HepG2 (cell line): ENCODE measurements around the gene NAV2. TPM values are rescaled to one million over a fixed set of nuclear protein-coding genes. Genes with fewer than 3 reads are reported as not detected.

Experiments
- ATAC-seq: fragments of 200-7000 bp; cut with Tn5 transposase; 3 replicates; pipeline ENCODE4 v1.9.1; 2020; ENCODE audit warnings: mild to moderate bottlenecking, moderate library complexity
- BruUV-seq: library from RNA; stranded (reverse); fragments of 400-500 nt; replicated peaks from 2 replicates; lab custom pipeline; 2021; lab: Mats Ljungman, UMichigan
- CTCF ChIA-PET: fragments of 300-600 bp; formaldehyde crosslinking; extraction: SDS; loops from one replicate; lab custom pipeline; 2021; ENCODE audit warnings: low total read pairs, inconsistent platforms, low intra/inter-chr PET ratio; lab: Yijun Ruan, JAX
- POLR2A ChIA-PET: fragments of 350-600 bp; sonication (Branson Sonifier 250); formaldehyde crosslinking; loops from one replicate; lab custom pipeline; 2020; ENCODE audit warnings: antibody characterized with exemption, inconsistent platforms; lab: Yijun Ruan, JAX
- DNase-seq: peaks from one replicate; pipeline ENCODE4 v3.0.0-alpha.2; 2015; ENCODE audit warnings: low spot score
- FAIRE-seq: peaks from 3 replicates; lab custom pipeline; 2011; peaks lifted over from hg19 to GRCh38; lab: Jason Lieb, UNC
- H2AFZ ChIP-seq: one replicate; pipeline ENCODE4 v1.6.1; 2011; ENCODE audit warnings: low read length, inconsistent platforms
- H3K27ac ChIP-seq: fragments of 300-600 bp; 3 replicates; pipeline ENCODE4 v1.8.0; 2011; ENCODE audit warnings: mixed run types, mild to moderate bottlenecking, mixed read lengths, low read length, inconsistent platforms; ENCODE audit not compliant: insufficient read depth; ENCODE audit errors: extremely low read length
- H3K27me3 ChIP-seq, 2 experiments: fragments of 200-600 bp in 1 of 2; 2 replicates in 1 of 2; 3 replicates in 1 of 2; pipeline versions ENCODE4 v1.6.0 to v1.8.0; 2011; ENCODE audit warnings: low read length in 2 of 2, mild to moderate bottlenecking in 2 of 2, moderate library complexity in 2 of 2, inconsistent platforms in 1 of 2; ENCODE audit not compliant: insufficient read depth in 2 of 2, control insufficient read depth in 1 of 2
- H3K36me3 ChIP-seq, 2 experiments: fragments of 200-600 bp in 1 of 2; replicated peaks in 1 of 2; 2 replicates in 1 of 2; 3 replicates in 1 of 2; pipeline versions ENCODE4 v1.5.1 to v1.8.0; 2011; ENCODE audit warnings: low read length in 2 of 2, inconsistent platforms in 1 of 2; ENCODE audit not compliant: insufficient read depth in 2 of 2, control insufficient read depth in 1 of 2
- H3K4me1 ChIP-seq: 2 replicates; pipeline ENCODE4 v1.5.1; 2012; ENCODE audit warnings: low read length, inconsistent platforms; ENCODE audit not compliant: insufficient read depth
- H3K4me2 ChIP-seq: 2 replicates; pipeline ENCODE4 v1.6.0; 2011; ENCODE audit warnings: low read depth, low read length, inconsistent platforms
- H3K4me3 ChIP-seq, 3 experiments: fragments of 200-600 bp in 1 of 3; sonication (generic), shearing (Covaris generic) in 1 of 3; replicated peaks in 1 of 3; 2 replicates each; pipeline ENCODE4 v1.5.1; 2011 to 2016; ENCODE audit warnings: low read length in 3 of 3, inconsistent platforms in 2 of 3, low read depth in 2 of 3, mild to moderate bottlenecking in 2 of 3, control low read depth in 1 of 3, mixed read lengths in 1 of 3; ENCODE audit not compliant: insufficient read depth in 1 of 3
- H3K79me2 ChIP-seq: one replicate; pipeline ENCODE4 v1.6.1; 2011; ENCODE audit warnings: low read length, inconsistent platforms; ENCODE audit not compliant: insufficient read depth
- H3K9ac ChIP-seq: 2 replicates; pipeline ENCODE4 v1.6.0; 2011; ENCODE audit warnings: mild to moderate bottlenecking, low read depth, low read length, inconsistent platforms; ENCODE audit not compliant: insufficient read depth
- H3K9me3 ChIP-seq: 2 replicates; pipeline ENCODE4 v1.5.1; 2012; ENCODE audit warnings: mild to moderate bottlenecking, low read length
- H4K20me1 ChIP-seq: 2 replicates; pipeline ENCODE4 v1.6.0; 2011; ENCODE audit warnings: inconsistent platforms, mild to moderate bottlenecking, low read length, moderate library complexity; ENCODE audit not compliant: insufficient read depth
- ATF1 ChIP-seq: IDR thresholded peaks from 2 replicates; pipeline ENCODE4 v1.6.1; 2016; ENCODE audit warnings: mild to moderate bottlenecking, control low read depth
- FOXA1 ChIP-seq, 2 experiments: fragments of 450-650 bp in 1 of 2; sonication (generic) in 1 of 2; formaldehyde crosslinking in 1 of 2; IDR thresholded peaks; 2 replicates each; pipeline versions ENCODE4 v1.4.0 to v1.6.1; 2016 to 2020; ENCODE audit warnings: missing genetic modification reagents in 1 of 2
- GTF3A ChIP-seq: sonication (generic); formaldehyde crosslinking; conservative IDR thresholded peaks from 2 replicates; pipeline ENCODE4 v1.4.0; 2020; ENCODE audit warnings: mild to moderate bottlenecking, missing genetic modification reagents
- RXRB ChIP-seq: IDR thresholded peaks from 2 replicates; pipeline ENCODE4 v1.6.1; 2016; ENCODE audit warnings: borderline replicate concordance, missing genetic modification reagents, missing compliant biosample characterization
- THAP11 ChIP-seq: IDR thresholded peaks from 2 replicates; pipeline ENCODE4 v1.6.1; 2016; ENCODE audit warnings: missing biosample characterization, missing genetic modification reagents
- TP53 ChIP-seq: sonication (generic); formaldehyde crosslinking; conservative IDR thresholded peaks from 2 replicates; pipeline ENCODE4 v1.4.0; 2020; ENCODE audit warnings: missing genetic modification reagents
- ZNF879 ChIP-seq: sonication (generic); formaldehyde crosslinking; IDR thresholded peaks from 2 replicates; pipeline ENCODE4 v1.8.1; 2023; ENCODE audit warnings: missing genetic modification reagents
- WGBS: methylation state at CpG from one replicate; pipeline ENCODE4 v1.1.6; 2017; ENCODE audit warnings: low lambda C conversion rate; 5-methylcytosine and 5-hydroxymethylcytosine counted together
- in situ Hi-C: cut with HindIII; loops from 2 replicates; pipeline ENCODE4 v1.10.0; 2017; ENCODE audit warnings: low pct_unique_long_range_greater_than_20kb; ENCODE audit not compliant: extremely low pct_ligation_motif_present
- intact Hi-C: fragments of 100-400 bp; cut with micrococcal nuclease; formaldehyde crosslinking; loops from one replicate; pipeline ENCODE4 v1.10.0; 2022; ENCODE audit not compliant: unreplicated experiment
- polyA plus RNA-seq, 8 experiments: library from polyadenylated mRNA; depleted of rRNA in 3 of 8; stranded (reverse) in 7 of 8; unstranded in 1 of 8; fragments of >200 nt; fragmentation: Illumina TruSeq in 4 of 8; extraction: Trizol in 4 of 8; gene quantifications; 2 replicates each; pipeline versions ENCODE4 v1.2.1 to v1.2.3, GENCODE V29; 2011 to 2016; ENCODE audit warnings: low read depth in 4 of 8, missing spikeins in 1 of 8, mixed read lengths in 1 of 8; ENCODE audit not compliant: insufficient read depth in 1 of 8
- total RNA-seq, 5 experiments: library from RNA; depleted of rRNA; stranded (reverse); fragments of >200 nt; fragmentation: Illumina TruSeq; extraction: Trizol; gene quantifications; 2 replicates each; pipeline ENCODE4 v1.2.3, GENCODE V29; 2016; ENCODE audit warnings: low read depth in 1 of 5
- TF ChIP-seq, protein P1 (sequence below): sonication (generic); formaldehyde crosslinking; IDR thresholded peaks from 2 replicates; pipeline ENCODE4 v1.5.0; 2020; ENCODE audit warnings: mild to moderate bottlenecking, missing genetic modification reagents
- TF ChIP-seq, protein P2 (sequence below): sonication (generic); formaldehyde crosslinking; IDR thresholded peaks from 2 replicates; pipeline ENCODE4 v1.5.0; 2020; ENCODE audit warnings: mild to moderate bottlenecking, missing genetic modification reagents
- TF ChIP-seq, protein P3 (sequence below): sonication (generic); formaldehyde crosslinking; IDR thresholded peaks from 2 replicates; pipeline ENCODE4 v1.5.0; 2020; ENCODE audit warnings: missing genetic modification reagents
- TF ChIP-seq, protein P4 (sequence below): IDR thresholded peaks from 2 replicates; pipeline ENCODE4 v1.6.1; 2016; ENCODE audit warnings: low read depth, control low read depth

Gene NAV2
- total and polyA plus RNA-seq, 2 of the 13 experiments (the other 11 are each of a cell fraction or from before 2014, with no cell fraction given): 9.3 to 34.6 TPM

DNA sequence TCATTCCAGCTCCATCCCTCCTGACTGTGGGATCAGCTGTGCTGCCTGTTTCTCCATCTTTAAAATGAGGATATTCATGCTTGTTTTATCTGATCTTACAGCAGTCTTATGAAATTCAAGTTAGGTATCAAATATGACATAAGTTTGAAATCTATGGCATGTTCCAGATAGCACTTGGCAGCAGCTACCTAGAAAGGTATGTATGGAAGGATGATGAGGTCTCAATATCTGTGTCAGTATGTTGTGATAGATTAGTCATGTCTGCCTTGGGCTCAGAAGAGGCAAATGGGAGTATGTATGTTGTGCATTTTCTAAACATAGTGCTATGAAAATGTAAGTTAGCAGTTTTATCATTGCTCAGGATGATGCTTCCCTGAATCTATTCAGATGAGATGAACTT is 122.1 kb downstream of the NAV2 start (continued):
- TF ChIP-seq, protein P1, sequence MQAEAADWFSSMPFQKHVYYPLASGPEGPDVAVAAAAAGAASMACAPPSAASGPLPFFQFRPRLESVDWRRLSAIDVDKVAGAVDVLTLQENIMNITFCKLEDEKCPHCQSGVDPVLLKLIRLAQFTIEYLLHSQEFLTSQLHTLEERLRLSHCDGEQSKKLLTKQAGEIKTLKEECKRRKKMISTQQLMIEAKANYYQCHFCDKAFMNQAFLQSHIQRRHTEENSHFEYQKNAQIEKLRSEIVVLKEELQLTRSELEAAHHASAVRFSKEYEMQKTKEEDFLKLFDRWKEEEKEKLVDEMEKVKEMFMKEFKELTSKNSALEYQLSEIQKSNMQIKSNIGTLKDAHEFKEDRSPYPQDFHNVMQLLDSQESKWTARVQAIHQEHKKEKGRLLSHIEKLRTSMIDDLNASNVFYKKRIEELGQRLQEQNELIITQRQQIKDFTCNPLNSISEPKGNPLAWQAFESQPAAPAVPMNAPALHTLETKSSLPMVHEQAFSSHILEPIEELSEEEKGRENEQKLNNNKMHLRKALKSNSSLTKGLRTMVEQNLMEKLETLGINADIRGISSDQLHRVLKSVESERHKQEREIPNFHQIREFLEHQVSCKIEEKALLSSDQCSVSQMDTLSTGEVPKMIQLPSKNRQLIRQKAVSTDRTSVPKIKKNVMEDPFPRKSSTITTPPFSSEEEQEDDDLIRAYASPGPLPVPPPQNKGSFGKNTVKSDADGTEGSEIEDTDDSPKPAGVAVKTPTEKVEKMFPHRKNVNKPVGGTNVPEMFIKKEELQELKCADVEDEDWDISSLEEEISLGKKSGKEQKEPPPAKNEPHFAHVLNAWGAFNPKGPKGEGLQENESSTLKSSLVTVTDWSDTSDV: no peak
- TF ChIP-seq, protein P2, sequence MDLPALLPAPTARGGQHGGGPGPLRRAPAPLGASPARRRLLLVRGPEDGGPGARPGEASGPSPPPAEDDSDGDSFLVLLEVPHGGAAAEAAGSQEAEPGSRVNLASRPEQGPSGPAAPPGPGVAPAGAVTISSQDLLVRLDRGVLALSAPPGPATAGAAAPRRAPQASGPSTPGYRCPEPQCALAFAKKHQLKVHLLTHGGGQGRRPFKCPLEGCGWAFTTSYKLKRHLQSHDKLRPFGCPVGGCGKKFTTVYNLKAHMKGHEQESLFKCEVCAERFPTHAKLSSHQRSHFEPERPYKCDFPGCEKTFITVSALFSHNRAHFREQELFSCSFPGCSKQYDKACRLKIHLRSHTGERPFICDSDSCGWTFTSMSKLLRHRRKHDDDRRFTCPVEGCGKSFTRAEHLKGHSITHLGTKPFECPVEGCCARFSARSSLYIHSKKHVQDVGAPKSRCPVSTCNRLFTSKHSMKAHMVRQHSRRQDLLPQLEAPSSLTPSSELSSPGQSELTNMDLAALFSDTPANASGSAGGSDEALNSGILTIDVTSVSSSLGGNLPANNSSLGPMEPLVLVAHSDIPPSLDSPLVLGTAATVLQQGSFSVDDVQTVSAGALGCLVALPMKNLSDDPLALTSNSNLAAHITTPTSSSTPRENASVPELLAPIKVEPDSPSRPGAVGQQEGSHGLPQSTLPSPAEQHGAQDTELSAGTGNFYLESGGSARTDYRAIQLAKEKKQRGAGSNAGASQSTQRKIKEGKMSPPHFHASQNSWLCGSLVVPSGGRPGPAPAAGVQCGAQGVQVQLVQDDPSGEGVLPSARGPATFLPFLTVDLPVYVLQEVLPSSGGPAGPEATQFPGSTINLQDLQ: no peak
- TF ChIP-seq TP53 (no peak), THAP11 (CRISPR knock-in tag) (no peak), ATF1 (CRISPR knock-in tag) (no peak), RXRB (no peak)
- TF ChIP-seq, protein P3, sequence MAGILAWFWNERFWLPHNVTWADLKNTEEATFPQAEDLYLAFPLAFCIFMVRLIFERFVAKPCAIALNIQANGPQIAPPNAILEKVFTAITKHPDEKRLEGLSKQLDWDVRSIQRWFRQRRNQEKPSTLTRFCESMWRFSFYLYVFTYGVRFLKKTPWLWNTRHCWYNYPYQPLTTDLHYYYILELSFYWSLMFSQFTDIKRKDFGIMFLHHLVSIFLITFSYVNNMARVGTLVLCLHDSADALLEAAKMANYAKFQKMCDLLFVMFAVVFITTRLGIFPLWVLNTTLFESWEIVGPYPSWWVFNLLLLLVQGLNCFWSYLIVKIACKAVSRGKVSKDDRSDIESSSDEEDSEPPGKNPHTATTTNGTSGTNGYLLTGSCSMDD: no peak

DNA sequence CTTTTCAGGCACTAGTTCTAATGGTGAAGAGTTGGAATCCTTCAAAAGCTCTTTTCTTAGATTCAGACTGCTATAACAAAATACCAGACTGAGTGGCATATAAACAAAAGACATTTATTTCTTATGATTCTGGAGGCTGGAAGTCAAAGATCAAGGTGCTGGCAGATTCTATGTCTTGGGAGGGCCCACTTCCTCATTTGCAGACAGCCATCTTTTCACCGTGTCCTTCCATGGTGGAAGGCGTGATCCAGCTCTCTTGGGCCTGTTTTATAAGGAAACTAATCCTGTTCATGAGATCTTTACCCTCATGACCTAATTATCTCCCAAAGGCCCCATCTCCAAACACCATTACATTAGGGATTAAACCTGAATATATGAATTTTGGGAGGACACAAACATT is 124.0 kb downstream of the NAV2 start:
- no peak overlapping the region for H3K27ac ChIP-seq
- TF ChIP-seq, protein P4, sequence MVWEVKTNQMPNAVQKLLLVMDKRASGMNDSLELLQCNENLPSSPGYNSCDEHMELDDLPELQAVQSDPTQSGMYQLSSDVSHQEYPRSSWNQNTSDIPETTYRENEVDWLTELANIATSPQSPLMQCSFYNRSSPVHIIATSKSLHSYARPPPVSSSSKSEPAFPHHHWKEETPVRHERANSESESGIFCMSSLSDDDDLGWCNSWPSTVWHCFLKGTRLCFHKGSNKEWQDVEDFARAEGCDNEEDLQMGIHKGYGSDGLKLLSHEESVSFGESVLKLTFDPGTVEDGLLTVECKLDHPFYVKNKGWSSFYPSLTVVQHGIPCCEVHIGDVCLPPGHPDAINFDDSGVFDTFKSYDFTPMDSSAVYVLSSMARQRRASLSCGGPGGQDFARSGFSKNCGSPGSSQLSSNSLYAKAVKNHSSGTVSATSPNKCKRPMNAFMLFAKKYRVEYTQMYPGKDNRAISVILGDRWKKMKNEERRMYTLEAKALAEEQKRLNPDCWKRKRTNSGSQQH (CRISPR knock-in tag): no peak
- TF ChIP-seq ZNF879 (CRISPR knock-in tag) (no peak), FOXA1 (IDR thresholded peaks at IDR 0.05) (no peak), FOXA1 (CRISPR knock-in tag; IDR thresholded peaks at IDR 0.05) (no peak), GTF3A (CRISPR knock-in tag) (no peak)
- H3K4me1 ChIP-seq: no peaks in the 10 kb centered on the region
- no peaks in the 10 kb centered on the region for H4K20me1 ChIP-seq
- H3K9me3 ChIP-seq: no peaks in the 10 kb centered on the region
- no peaks in the 10 kb centered on the region for H3K36me3 ChIP-seq
- ATAC-seq (no peak), DNase-seq (no peak), FAIRE-seq (no peak)
- whole genome bisulfite sequencing: 23% methylated on average over 2 of the region's 2 CpGs
- H3K4me2 ChIP-seq: no peak overlapping the region
- H2AFZ ChIP-seq: no peak overlapping the region
- no TSS peak for BruUV-seq
- intact Hi-C loops (no loop called here), in situ Hi-C loops (no loop called here)
- no peak overlapping the region for H3K4me3 ChIP-seq
- no peak overlapping the region for H3K9ac ChIP-seq
- H3K27me3 ChIP-seq: peaks cover 5 to 40% of the 10 kb centered on the region in 2 experiments; a peak in 4 of 5 replicates
- no peaks in the 10 kb centered on the region for H3K79me2 ChIP-seq
- ChIA-PET CTCF (no interaction called here), POLR2A (no interaction called here)
